GM12875 (cell line): ENCODE data around the gene BAD.

Source experiments
- H3K4me3 ChIP-seq: one replicate; pipeline ENCODE4 v1.5.1; 2011; ENCODE audit warnings: low read depth, low read length, control low read depth
- TF ChIP-seq, protein P1 (sequence below): IDR thresholded peaks from 2 replicates; pipeline ENCODE4 v1.5.1; 2011; ENCODE audit warnings: low read depth, mild to moderate bottlenecking, control low read depth, inconsistent platforms, low read length, moderate library complexity, borderline replicate concordance; ENCODE audit not compliant: insufficient read depth

The BAD gene

DNA sequence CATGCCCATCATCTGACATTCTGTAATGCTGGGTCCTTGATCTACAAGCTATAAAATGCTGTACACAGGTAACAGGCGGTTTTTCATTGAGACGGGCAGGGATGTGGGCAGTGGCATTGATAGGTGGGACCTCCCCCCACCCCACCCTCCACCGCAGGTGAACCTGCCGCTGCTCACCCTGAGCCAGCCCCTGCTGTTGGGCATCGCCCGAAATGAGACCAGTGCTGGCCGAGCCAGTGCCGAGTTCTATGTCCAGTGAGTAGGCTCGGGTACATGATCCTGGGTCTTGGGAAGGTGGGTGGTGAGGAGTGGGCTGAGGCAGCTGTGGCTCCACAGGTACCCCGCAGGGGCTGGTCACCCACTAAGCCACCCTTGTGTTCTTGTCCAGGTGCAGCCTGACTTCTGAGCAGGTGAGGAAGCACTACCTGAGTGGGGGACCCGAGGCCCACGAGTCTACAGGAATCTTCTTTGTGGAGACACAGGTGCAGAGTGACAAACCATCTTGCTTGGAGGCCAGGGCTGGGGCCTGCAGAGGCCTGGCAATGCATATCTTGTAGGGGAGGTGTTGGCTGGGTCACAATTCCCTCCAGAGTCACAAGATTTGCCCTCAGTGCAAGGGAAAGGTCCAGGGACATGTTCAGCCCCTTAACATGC is 55.2 kb downstream of the BAD start:
- H3K4me3 ChIP-seq = no peak overlapping the region
- TF ChIP-seq, protein P1, sequence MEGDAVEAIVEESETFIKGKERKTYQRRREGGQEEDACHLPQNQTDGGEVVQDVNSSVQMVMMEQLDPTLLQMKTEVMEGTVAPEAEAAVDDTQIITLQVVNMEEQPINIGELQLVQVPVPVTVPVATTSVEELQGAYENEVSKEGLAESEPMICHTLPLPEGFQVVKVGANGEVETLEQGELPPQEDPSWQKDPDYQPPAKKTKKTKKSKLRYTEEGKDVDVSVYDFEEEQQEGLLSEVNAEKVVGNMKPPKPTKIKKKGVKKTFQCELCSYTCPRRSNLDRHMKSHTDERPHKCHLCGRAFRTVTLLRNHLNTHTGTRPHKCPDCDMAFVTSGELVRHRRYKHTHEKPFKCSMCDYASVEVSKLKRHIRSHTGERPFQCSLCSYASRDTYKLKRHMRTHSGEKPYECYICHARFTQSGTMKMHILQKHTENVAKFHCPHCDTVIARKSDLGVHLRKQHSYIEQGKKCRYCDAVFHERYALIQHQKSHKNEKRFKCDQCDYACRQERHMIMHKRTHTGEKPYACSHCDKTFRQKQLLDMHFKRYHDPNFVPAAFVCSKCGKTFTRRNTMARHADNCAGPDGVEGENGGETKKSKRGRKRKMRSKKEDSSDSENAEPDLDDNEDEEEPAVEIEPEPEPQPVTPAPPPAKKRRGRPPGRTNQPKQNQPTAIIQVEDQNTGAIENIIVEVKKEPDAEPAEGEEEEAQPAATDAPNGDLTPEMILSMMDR = no peak

DNA sequence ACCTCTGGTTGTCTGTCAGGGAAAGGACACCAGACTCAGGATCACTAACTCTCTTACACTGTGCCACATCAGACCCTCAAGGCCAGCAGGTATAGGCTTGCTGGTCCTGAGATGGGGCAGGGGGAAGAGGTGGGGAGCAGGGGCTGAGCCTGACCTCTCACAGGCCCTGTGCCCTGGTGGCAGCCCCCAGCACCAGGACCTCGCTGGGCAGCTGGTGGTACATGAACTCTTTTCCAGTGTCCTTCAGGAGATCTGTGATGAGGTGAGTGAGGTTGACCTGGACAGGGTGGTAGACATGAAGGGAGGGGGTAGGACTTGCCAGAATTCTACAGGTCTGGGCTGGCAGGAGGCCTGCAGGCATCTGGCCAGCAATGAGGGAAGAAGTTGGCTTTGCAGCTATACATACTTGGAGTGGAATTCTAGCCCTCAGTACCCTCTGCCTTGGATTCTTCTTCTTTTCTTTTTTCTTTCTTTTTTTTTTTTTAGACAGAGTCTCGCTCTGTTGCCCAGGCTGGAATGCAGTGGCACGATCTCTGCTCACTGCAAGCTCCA is 57.0 kb downstream of the BAD start:
- H3K4me3 ChIP-seq = peak overlapping the region; percentile 55
- TF ChIP-seq, protein P1 = no peak

DNA sequence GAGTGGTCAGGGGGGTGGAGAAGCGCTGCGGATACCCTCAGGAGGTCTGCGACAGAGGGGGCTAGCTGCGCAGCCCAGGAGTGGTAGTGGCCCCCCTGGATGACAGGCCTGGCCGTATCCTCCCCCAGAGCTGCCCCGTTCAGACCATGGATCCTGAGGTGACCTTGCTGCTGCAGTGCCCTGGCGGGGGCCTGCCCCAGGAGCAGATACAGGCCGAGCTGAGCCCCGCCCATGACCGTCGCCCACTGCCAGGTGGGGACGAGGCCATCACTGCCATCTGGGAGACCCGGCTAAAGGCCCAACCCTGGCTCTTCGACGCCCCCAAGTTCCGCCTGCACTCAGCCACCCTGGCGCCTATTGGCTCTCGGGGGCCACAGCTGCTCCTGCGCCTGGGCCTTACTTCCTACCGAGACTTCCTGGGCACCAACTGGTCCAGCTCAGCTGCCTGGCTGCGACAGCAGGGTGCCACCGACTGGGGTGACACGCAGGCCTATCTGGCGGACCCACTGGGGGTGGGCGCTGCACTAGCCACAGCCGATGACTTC is 57.9 kb downstream of the BAD start:
- TF ChIP-seq, protein P1 = no peak
- peak overlapping the region; percentile 55 for H3K4me3 ChIP-seq

DNA sequence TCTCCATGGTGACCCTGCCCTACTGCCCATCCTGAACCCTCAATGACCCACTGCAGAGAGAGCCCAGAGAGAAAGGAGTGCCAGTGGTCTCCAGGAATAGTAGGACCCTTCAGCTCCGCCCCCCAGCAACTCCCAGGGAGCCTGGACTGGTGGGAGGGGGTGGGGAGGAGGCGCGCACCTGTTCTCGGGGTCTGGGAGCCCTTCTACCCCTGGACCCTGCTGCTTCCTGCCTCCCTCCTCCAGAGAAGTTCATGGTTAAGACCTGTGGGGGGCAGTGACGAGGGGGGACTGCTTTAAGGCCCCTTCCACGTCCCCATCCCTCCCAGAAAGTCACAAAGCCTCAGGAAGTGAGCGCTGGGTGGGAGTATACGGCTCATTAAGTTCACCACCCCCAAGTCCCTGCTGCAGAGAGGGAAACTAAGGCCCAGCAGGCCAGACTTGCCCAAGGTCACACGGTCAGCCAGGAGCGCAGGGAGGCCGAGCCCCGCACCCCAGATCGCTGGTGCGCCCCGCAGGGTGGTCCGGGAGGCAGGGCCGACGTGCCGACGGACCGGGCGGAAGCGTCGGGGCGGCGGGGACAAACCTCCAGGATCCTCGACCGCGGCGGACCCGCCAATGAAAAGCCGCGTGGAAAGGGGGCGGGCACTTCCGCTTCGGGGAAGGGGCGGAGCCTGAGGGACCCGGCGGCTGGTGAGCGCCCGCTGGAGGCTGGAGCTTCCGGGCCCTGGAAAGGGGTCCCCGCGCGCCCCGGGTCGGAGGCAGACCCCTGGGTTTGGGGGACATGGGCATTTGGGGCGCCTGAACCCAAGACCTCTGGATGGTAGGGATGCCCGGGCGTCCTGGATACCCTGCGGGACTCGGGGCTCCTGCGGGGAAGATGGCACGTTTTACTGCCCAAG is 58.6 kb downstream of the BAD start, which contains the start of the genes NUDT22 and TRPT1:
TSS of gene NUDT22 (plus strand) at position 667 of the 899 bp plus-strand sequence. CDS start 379 bp downstream, outside the sequence.
TSS of gene TRPT1 (minus strand) at position 579 of the 899 bp plus-strand sequence. CDS start at position 253, 326 bp downstream.
- H3K4me3 ChIP-seq = peak within 1 kb of the TSS; percentile 55
- TF ChIP-seq, protein P1 = peak; percentile 44; the same call in 1 of the 2 replicates

DNA sequence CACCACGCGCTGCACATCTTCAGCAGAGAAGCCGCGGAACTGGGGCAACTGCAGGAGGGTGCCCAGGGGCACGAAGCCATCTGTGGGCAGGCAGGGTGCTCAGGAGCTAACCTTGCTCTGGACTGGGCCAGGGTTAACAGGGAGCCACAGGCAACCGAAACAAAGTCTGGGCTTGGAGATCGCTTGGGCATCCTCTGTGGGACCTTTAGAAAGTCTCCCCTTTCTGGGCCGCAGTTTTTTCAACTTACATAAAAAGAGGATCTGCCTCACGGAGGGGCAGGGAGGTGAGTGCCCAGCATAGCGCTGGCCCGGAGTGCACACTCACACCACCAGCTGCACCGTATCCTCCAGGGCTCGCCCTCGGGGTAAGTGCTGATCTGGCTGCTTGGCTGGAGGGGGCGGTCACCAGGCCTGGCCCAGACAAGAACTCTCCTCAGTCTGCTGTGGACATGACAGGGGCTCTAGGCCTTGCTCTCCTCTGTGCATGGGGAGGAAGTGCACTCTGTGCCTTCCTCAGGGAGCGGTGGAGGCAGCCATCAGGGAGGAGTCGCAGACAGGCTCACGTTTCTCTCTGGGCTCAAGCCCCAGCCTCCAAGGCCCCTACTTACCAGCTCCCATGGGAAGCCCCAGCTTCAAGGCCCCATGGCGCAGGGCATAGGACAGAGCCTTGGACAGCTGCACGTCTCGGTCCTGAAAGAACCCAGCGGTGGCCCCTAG is 59.4 kb downstream of the BAD start:
- TF ChIP-seq, protein P1 = no peak
- peak overlapping the region; percentile 55 for H3K4me3 ChIP-seq

DNA sequence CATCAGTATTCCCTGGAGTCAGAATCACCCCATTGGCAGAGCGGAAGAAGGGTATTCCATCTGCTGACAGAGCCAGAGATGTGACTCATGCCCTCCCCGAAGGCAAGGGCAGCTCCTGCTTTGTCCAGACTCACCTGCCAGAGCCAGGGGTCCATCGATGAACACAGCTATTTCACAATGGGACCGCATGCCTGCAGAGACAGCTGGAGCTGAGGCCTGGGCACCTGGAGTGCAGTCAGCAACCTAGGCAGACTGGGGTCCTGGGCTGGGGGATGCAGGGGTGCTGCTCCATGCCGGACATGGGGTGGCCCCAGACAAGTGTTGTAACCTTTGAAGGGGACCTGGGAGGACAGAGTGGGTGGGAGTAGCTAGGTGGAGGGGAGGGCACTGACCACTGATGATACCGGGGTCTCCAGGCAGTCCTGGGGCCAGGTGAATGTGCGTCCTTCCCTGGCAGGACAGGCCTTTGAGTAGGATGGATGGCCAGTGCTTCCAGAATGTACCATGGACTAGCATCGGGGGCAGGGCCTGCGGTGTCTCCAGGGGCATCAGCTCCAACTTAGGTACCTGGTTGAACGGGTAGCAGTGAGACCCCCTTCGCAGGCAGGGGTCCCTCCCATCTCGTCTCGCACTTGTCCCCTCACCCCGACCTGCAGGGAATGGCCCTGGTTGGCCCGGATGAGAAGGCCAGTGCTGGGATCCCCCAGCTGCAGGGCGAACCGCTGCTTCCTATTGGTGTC is 60.1 kb downstream of the BAD start:
- TF ChIP-seq, protein P1 = no peak
- no peak overlapping the region for H3K4me3 ChIP-seq
